Progenitor cell of endocrine pancreas (in vitro differentiated cells): ENCODE measurements around the gene KPNA4. TPM values are rescaled to one million over a fixed set of nuclear protein-coding genes. Genes with fewer than 3 reads are reported as not detected.

Experiments used
- DNase-seq: peaks from one replicate; pipeline ENCODE4 v3.0.0; 2021; ENCODE audit warnings: low spot score; ENCODE audit not compliant: unreplicated experiment
- H3K27ac Mint-ChIP-seq: 2 replicates; pipeline ENCODE4 v1.8.0; 2021; ENCODE audit warnings: mild to moderate bottlenecking, moderate library complexity, mixed read lengths
- H3K27me3 Mint-ChIP-seq: 2 replicates; pipeline ENCODE4 v1.8.0; 2021; ENCODE audit warnings: mixed read lengths
- H3K36me3 Mint-ChIP-seq: 2 replicates; pipeline ENCODE4 v1.8.0; 2022; ENCODE audit warnings: mixed read lengths; ENCODE audit not compliant: insufficient read depth
- H3K4me1 Mint-ChIP-seq: 2 replicates; pipeline ENCODE4 v1.8.0; 2021; ENCODE audit warnings: low read depth, mixed read lengths
- H3K4me3 Mint-ChIP-seq: 2 replicates; pipeline ENCODE4 v1.8.0; 2021; ENCODE audit warnings: low read depth, mild to moderate bottlenecking, moderate library complexity, mixed read lengths
- H3K9me3 Mint-ChIP-seq: 2 replicates; pipeline ENCODE4 v1.8.0; 2021; ENCODE audit warnings: low read depth, mixed read lengths
- CTCF ChIP-seq: fragments of 200-600 bp; sonication (generic); IDR thresholded peaks from one replicate; pipeline ENCODE4 v1.5.0; 2021; ENCODE audit warnings: antibody characterized with exemption, mild to moderate bottlenecking; ENCODE audit not compliant: unreplicated experiment
- total RNA-seq: library from RNA; stranded (reverse); gene quantifications from 2 replicates; pipeline ENCODE4 v1.2.1, GENCODE V29; 2021

KPNA4 gene
- total RNA-seq, 1 donor from 2014 or later: 59.1 TPM

- H3K27ac Mint-ChIP-seq: no peak overlapping the region
- no peak for DNase-seq
- H3K9me3 Mint-ChIP-seq: no peaks in the 10 kb centered on the region
- H3K36me3 Mint-ChIP-seq: no peaks in the 10 kb centered on the region
- no peak for TF ChIP-seq CTCF
- peaks cover 6% of the 10 kb centered on the region for H3K27me3 Mint-ChIP-seq
- H3K4me1 Mint-ChIP-seq: peaks cover 5% of the 10 kb centered on the region
- no peak overlapping the region for H3K4me3 Mint-ChIP-seq
Measured at GRCh38 chr3:160481856-160482255, 83.5 kb downstream of the KPNA4 start.

GRCh38 chr3:160480931-160481330 lies 84.4 kb downstream of the KPNA4 start:
- no peak overlapping the region for H3K27ac Mint-ChIP-seq
- DNase-seq: no peak
- peaks cover 6% of the 10 kb centered on the region for H3K27me3 Mint-ChIP-seq
- H3K4me1 Mint-ChIP-seq: peaks cover 5% of the 10 kb centered on the region
- no peak for TF ChIP-seq CTCF
- no peak overlapping the region for H3K4me3 Mint-ChIP-seq
- H3K36me3 Mint-ChIP-seq: no peaks in the 10 kb centered on the region
- no peaks in the 10 kb centered on the region for H3K9me3 Mint-ChIP-seq

GRCh38 chr3:160479376-160479775 lies 86.0 kb downstream of the KPNA4 start:
- Mint-ChIP-seq H3K36me3 (no peaks in the 10 kb centered on the region), H3K4me3 (no peak overlapping the region), H3K27me3 (peaks cover 6% of the 10 kb centered on the region), H3K27ac (no peak overlapping the region), H3K4me1 (peaks cover 5% of the 10 kb centered on the region), H3K9me3 (no peaks in the 10 kb centered on the region)
- no peak for DNase-seq
- no peak for TF ChIP-seq CTCF

DNA sequence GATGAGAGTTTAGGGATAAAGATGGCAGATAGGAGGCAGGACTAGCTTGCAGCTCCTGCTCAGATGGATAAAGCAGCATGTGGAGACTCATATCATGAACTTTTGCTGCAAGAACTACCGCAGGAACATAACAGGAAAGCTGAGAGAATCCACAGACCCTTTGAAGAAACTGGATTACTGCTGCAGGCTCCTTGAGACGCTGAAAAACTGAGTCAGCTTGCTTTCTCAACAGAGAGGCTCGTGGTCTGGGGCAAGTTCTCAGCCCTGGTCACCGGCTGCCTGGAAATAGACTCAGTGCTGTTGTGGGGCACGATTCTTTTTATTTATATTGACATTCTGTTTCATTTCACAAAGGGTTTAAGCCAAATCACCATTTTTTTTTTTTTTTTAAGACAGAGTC lies 87.0 kb downstream of the KPNA4 start:
- Mint-ChIP-seq H3K27me3 (peaks cover 6% of the 10 kb centered on the region), H3K4me1 (peaks cover 5% of the 10 kb centered on the region), H3K9me3 (no peaks in the 10 kb centered on the region), H3K36me3 (no peaks in the 10 kb centered on the region), H3K4me3 (no peak overlapping the region), H3K27ac (no peak overlapping the region)
- no peak for DNase-seq
- TF ChIP-seq CTCF: no peak

DNA sequence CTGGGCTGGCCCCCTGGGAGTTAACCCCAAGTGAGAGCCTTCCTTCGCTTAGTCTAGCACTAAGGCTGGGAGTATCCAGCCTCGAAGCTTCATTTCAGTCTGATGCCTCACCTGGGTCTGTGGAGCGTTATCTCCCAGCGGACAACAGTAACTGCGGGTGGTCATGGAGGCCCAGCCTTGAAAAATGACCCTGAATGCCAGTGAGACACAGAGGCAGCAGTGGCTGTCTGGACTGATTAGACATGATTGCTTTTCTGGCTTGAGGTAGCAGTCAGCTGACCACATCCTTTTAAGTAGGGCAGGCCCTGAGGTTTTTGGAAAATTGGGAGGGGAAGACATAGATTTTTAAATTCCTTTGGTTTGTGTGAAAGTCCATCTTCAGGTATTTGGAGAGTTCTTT lies 87.6 kb downstream of the KPNA4 start:
- Mint-ChIP-seq H3K27ac (no peak overlapping the region), H3K27me3 (peaks cover 6% of the 10 kb centered on the region), H3K36me3 (no peaks in the 10 kb centered on the region), H3K4me3 (no peak overlapping the region), H3K9me3 (no peaks in the 10 kb centered on the region), H3K4me1 (peaks cover 5% of the 10 kb centered on the region)
- no peak for DNase-seq
- no peak for TF ChIP-seq CTCF
